ENCODE measurements around the gene NTHL1. TPM values are rescaled to one million over a fixed set of nuclear protein-coding genes. Genes with fewer than 3 reads are reported as not detected.
A peak's percentile ranks its signal among the peaks of the same experiment; 100 is the strongest.

The NTHL1 gene
- total and polyA plus RNA-seq, 9 of the 15 experiments (the other 6 are each of a cell fraction or from before 2014, with no cell fraction given), result 1.1 to 58.8 (median 17.6) TPM

DNA sequence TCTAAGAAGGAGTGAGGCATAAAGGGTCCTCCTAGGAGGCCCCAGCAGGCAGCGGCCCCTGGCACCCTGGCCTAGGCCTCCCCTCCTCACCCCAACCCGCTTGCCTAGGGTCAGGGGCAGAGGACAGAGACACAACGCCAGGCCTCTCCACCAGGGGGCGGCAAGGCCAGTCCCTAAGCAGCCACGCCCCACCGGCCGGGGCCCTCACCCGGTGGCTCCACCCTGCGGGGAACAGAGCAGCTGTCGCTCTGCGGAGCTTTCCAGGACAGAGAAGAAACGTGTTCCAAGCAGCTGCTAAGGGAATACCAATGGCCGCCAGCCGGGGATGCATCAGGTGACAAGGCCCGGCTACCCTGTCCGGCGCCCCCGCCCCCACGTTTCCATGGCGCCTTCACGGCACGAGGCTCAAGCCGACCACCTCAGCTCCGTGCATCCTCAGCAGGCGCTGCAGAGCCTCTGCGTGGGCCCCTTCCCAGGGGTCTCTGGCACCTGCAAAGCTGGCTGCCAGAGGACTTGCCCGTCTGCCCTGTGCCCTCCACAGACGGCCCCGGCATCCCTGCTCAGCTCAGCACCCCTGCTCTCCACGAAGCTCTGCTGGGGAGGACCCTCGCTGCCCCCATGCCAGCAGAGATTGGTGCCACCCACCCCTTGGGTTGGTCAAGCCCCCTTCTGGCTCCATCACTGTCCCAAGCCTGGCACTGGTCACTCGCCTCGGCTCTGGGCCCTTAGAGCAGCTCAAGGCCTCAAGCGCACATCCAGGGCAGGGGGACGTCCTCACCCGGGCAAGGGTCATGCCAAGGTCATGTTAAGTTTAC lies 43.6 kb downstream of the NTHL1 start (continued):
- no peak for TF ChIP-seq ZNF696 (CRISPR knock-in tag; conservative IDR thresholded peaks at IDR 0.05)
- TF ChIP-seq RBBP5 (IDR thresholded peaks at IDR 0.05; ENCODE audit: borderline replicate concordance, insufficient read depth, low read length, poor library complexity, severe bottlenecking), result peak; percentile 29
- TF ChIP-seq, protein P1, sequence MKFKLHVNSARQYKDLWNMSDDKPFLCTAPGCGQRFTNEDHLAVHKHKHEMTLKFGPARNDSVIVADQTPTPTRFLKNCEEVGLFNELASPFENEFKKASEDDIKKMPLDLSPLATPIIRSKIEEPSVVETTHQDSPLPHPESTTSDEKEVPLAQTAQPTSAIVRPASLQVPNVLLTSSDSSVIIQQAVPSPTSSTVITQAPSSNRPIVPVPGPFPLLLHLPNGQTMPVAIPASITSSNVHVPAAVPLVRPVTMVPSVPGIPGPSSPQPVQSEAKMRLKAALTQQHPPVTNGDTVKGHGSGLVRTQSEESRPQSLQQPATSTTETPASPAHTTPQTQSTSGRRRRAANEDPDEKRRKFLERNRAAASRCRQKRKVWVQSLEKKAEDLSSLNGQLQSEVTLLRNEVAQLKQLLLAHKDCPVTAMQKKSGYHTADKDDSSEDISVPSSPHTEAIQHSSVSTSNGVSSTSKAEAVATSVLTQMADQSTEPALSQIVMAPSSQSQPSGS (CRISPR knock-in tag; IDR thresholded peaks at IDR 0.05), result no peak
- TF ChIP-seq PHTF2 (CRISPR knock-in tag; IDR thresholded peaks at IDR 0.05), result no peak
- no peak for TF ChIP-seq EZH2 (IDR thresholded peaks at IDR 0.05; ENCODE audit: borderline replicate concordance, low read depth, low read length)
- TF ChIP-seq ZNF707 (CRISPR knock-in tag; conservative IDR thresholded peaks at IDR 0.05), result no peak
- TF ChIP-seq, protein P2, sequence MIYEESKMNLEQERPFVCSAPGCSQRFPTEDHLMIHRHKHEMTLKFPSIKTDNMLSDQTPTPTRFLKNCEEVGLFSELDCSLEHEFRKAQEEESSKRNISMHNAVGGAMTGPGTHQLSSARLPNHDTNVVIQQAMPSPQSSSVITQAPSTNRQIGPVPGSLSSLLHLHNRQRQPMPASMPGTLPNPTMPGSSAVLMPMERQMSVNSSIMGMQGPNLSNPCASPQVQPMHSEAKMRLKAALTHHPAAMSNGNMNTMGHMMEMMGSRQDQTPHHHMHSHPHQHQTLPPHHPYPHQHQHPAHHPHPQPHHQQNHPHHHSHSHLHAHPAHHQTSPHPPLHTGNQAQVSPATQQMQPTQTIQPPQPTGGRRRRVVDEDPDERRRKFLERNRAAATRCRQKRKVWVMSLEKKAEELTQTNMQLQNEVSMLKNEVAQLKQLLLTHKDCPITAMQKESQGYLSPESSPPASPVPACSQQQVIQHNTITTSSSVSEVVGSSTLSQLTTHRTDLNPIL (CRISPR knock-in tag; IDR thresholded peaks at IDR 0.05), result no peak
- TF ChIP-seq SMC3 (conservative IDR thresholded peaks at IDR 0.05; ENCODE audit: insufficient read depth, low read depth, low read length), result peak; percentile 85
- TF ChIP-seq CHD4 (IDR thresholded peaks at IDR 0.05; ENCODE audit: insufficient read depth, insufficient replicate concordance, low read depth, low read length, poor library complexity, severe bottlenecking), result no peak
- no peak for TF ChIP-seq ZNF121 (CRISPR knock-in tag; conservative IDR thresholded peaks at IDR 0.05)
- TF ChIP-seq, protein P3, sequence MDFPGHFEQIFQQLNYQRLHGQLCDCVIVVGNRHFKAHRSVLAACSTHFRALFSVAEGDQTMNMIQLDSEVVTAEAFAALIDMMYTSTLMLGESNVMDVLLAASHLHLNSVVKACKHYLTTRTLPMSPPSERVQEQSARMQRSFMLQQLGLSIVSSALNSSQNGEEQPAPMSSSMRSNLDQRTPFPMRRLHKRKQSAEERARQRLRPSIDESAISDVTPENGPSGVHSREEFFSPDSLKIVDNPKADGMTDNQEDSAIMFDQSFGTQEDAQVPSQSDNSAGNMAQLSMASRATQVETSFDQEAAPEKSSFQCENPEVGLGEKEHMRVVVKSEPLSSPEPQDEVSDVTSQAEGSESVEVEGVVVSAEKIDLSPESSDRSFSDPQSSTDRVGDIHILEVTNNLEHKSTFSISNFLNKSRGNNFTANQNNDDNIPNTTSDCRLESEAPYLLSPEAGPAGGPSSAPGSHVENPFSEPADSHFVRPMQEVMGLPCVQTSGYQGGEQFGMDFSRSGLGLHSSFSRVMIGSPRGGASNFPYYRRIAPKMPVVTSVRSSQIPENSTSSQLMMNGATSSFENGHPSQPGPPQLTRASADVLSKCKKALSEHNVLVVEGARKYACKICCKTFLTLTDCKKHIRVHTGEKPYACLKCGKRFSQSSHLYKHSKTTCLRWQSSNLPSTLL (IDR thresholded peaks at IDR 0.05), result no peak
- no peak for TF ChIP-seq ZNF316 (IDR thresholded peaks at IDR 0.05)
- 0 out of 2 replicates have a peak, but pooled peaks have one; percentile 31 for TF ChIP-seq ZBTB7A (IDR thresholded peaks at IDR 0.05; ENCODE audit: borderline replicate concordance, control insufficient read depth, low read depth, low read length)
- no peak for TF ChIP-seq MEF2D (tag; conservative IDR thresholded peaks at IDR 0.05; ENCODE audit: low read depth)
- TF ChIP-seq CEBPG (CRISPR knock-in tag; IDR thresholded peaks at IDR 0.05), result no peak
- no peak for TF ChIP-seq CEBPG (tag; conservative IDR thresholded peaks at IDR 0.05 in 1 of 2, IDR thresholded peaks at IDR 0.05 in 1 of 2)
- no peak for TF ChIP-seq U2AF2 (optimal IDR thresholded peaks at IDR 0.05; ENCODE audit: low read depth, low read length)
- TF ChIP-seq KLF6 (CRISPR knock-in tag; IDR thresholded peaks at IDR 0.05; ENCODE audit: borderline replicate concordance), result peak; percentile 60; the same call in 1 of the 2 replicates
- TF ChIP-seq, protein P4, sequence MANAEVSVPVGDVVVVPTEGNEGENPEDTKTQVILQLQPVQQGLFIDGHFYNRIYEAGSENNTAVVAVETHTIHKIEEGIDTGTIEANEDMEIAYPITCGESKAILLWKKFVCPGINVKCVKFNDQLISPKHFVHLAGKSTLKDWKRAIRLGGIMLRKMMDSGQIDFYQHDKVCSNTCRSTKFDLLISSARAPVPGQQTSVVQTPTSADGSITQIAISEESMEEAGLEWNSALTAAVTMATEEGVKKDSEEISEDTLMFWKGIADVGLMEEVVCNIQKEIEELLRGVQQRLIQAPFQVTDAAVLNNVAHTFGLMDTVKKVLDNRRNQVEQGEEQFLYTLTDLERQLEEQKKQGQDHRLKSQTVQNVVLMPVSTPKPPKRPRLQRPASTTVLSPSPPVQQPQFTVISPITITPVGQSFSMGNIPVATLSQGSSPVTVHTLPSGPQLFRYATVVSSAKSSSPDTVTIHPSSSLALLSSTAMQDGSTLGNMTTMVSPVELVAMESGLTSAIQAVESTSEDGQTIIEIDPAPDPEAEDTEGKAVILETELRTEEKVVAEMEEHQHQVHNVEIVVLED (CRISPR knock-in tag; IDR thresholded peaks at IDR 0.05), result no peak

Data from K562 (cell line).